RWPE2 (cell line): Measurements from ENCODE around the gene MAN2A2.

Experiments used
- ATAC-seq: fragments of 200-7000 bp; cut with Tn5 transposase; 3 replicates; pipeline ENCODE4 v1.9.1; 2021; ENCODE audit warnings: low read depth
- DNase-seq: peaks from one replicate; pipeline ENCODE4 v3.0.0-alpha.2; 2020; ENCODE audit warnings: low spot score
- H3K27ac ChIP-seq: fragments of 450-650 bp; 2 replicates; pipeline ENCODE4 v1.5.1; 2017; ENCODE audit warnings: mild to moderate bottlenecking; ENCODE audit not compliant: poor library complexity, severe bottlenecking
- H3K27me3 ChIP-seq: fragments of 250-450 bp; sonication (Bioruptor Pico); 2 replicates; pipeline ENCODE4 v1.5.1; 2021; ENCODE audit warnings: mild to moderate bottlenecking, moderate library complexity; ENCODE audit not compliant: insufficient read depth, poor library complexity, severe bottlenecking
- H3K36me3 ChIP-seq: fragments of 250-450 bp; sonication (Bioruptor Pico); 2 replicates; pipeline ENCODE4 v1.5.1; 2020; ENCODE audit warnings: low read depth, mild to moderate bottlenecking, moderate library complexity
- H3K4me1 ChIP-seq: fragments of 250-450 bp; sonication (Bioruptor Pico); 2 replicates; pipeline ENCODE4 v1.5.1; 2021; ENCODE audit warnings: mild to moderate bottlenecking, moderate library complexity; ENCODE audit not compliant: insufficient read depth, poor library complexity, severe bottlenecking
- H3K4me3 ChIP-seq: fragments of 250-450 bp; sonication (Bioruptor Pico); 2 replicates; pipeline ENCODE4 v1.5.1; 2021; ENCODE audit warnings: mild to moderate bottlenecking, moderate library complexity; ENCODE audit not compliant: severe bottlenecking
- H3K9me3 ChIP-seq: fragments of 250-450 bp; sonication (Bioruptor Pico); 2 replicates; pipeline ENCODE4 v1.5.1; 2021; ENCODE audit warnings: mild to moderate bottlenecking, moderate library complexity; ENCODE audit not compliant: severe bottlenecking
- TF ChIP-seq, protein P1 (sequence below): fragments of 450-650 bp; IDR thresholded peaks from one replicate; pipeline ENCODE4 v1.5.1; 2017; ENCODE audit warnings: mild to moderate bottlenecking, moderate library complexity; ENCODE audit not compliant: poor library complexity, severe bottlenecking

Gene MAN2A2

DNA sequence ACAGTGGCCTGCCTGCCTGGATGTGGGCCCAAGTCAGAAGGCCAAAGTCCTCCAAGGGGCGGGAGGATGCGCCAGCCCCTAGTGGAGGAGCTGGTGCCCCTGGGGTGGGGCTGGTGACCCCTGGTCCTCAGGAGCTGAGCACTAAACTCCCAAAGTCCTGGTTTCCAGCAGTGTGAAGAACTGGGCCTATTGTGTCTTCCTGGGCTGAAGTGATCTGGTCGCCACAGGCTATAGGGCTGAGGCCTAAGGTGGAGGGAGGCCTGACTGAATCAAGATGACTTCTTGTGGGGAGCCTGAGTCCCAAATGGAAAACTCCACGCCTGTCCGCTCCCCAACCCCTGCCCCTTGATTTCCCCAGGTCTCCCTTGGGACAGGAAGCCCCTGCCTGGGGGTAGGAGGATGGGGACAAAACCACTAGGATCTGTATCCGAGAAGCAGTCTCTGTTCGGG is 19.6 kb upstream of the MAN2A2 start:
- H3K27me3 ChIP-seq: no peaks in the 10 kb centered on the region
- ATAC-seq (no peak), DNase-seq (peak; percentile 66)
- H3K27ac ChIP-seq: no peak overlapping the region
- no peaks in the 10 kb centered on the region for H3K4me1 ChIP-seq
- no peaks in the 10 kb centered on the region for H3K9me3 ChIP-seq
- H3K36me3 ChIP-seq: peaks cover 20% of the 10 kb centered on the region
- no peak overlapping the region for H3K4me3 ChIP-seq
- TF ChIP-seq, protein P1, sequence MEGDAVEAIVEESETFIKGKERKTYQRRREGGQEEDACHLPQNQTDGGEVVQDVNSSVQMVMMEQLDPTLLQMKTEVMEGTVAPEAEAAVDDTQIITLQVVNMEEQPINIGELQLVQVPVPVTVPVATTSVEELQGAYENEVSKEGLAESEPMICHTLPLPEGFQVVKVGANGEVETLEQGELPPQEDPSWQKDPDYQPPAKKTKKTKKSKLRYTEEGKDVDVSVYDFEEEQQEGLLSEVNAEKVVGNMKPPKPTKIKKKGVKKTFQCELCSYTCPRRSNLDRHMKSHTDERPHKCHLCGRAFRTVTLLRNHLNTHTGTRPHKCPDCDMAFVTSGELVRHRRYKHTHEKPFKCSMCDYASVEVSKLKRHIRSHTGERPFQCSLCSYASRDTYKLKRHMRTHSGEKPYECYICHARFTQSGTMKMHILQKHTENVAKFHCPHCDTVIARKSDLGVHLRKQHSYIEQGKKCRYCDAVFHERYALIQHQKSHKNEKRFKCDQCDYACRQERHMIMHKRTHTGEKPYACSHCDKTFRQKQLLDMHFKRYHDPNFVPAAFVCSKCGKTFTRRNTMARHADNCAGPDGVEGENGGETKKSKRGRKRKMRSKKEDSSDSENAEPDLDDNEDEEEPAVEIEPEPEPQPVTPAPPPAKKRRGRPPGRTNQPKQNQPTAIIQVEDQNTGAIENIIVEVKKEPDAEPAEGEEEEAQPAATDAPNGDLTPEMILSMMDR: no peak

- no peak within 1 kb of the TSS for H3K4me3 ChIP-seq
- ATAC-seq (no peak), DNase-seq (peak; percentile 73)
- peaks cover 14% of the 10 kb centered on the region for H3K36me3 ChIP-seq
- no peaks in the 10 kb centered on the region for H3K27me3 ChIP-seq
- H3K9me3 ChIP-seq: no peaks in the 10 kb centered on the region
- no peaks in the 10 kb centered on the region for H3K4me1 ChIP-seq
- TF ChIP-seq, protein P1: no peak
- no peak within 1 kb of the TSS for H3K27ac ChIP-seq
These were observed 19.0 kb upstream of the MAN2A2 start, which contains the start of gene FES for GRCh38 chr15:90883976-90884718. Gene FES (plus strand): TSS chr15:90884504. CDS start chr15:90885046, 542 bp downstream.

DNA sequence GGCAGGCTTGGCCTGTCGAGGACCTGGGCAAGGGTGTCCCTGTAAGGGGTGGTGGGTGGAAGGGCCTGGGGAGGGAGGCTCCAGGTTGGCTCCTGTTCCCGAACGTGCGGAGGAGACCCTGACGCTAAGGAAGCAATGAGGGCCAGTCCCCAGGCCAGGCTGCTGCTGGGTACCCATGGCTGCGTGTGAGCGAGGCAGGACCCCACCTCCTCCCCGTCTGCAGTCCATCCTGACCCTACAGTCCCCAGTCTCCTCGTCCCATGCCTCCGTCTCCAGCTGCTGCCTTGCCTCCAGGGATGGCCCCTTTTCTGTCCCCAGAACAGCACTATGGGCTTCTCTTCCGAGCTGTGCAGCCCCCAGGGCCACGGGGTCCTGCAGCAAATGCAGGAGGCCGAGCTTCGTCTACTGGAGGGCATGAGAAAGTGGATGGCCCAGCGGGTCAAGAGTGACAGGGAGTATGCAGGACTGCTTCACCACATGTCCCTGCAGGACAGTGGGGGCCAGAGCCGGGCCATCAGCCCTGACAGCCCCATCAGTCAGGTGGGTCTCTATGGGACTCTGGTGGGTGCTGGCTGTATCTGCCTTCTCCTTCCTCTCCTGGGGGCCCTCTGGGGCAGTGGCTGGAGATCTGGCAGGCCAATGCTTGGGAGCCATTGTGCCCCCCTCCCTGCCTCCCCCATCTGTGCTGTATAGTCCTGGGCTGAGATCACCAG is 18.2 kb upstream of the MAN2A2 start:
- no peaks in the 10 kb centered on the region for H3K9me3 ChIP-seq
- ATAC-seq: 0 out of 3 replicates have a peak, but pooled peaks have one; percentile 0
- TF ChIP-seq, protein P1: no peak
- no peak for DNase-seq
- H3K27ac ChIP-seq: no peak overlapping the region
- peaks cover 10% of the 10 kb centered on the region for H3K36me3 ChIP-seq
- no peaks in the 10 kb centered on the region for H3K4me1 ChIP-seq
- H3K27me3 ChIP-seq: no peaks in the 10 kb centered on the region
- no peak overlapping the region for H3K4me3 ChIP-seq

DNA sequence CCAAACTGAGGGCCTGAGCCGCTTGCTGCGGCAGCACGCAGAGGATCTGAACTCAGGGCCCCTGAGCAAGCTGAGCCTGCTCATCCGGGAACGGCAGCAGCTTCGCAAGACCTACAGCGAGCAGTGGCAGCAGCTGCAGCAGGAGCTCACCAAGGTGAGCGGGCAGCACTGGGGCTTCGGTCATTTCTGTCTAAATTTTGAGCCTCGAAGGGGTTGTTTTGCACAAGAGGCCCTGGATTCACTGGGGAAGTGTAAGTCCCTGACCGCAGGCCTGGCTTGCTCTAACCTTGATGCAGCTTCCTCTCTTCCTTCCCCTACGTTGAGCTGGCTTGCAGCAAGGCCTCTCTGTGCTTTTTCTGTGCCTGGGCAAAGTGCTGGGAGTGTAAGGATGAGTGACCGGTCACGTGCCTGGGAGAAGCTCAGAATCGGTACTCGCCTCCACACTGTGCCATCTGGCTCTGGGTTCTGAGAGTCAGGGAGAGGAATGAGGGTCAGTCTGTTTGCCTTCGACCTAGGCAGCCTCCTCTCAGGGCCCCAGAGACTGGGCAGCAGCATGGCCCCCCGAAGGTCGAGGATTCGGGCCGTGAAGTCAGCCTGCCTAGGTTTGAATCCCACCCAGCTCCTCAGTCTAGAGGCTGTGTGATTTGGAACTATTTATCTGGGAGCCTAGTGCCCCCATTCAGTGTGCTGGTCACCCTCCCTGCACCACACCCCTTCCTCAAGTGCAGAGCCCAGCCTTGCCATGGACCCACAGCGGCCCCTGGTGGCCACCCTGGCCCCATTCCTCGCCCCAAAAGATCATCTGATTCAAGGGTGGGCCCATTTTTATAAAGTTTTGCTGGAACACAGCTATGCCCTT is 17.4 kb upstream of the MAN2A2 start:
- DNase-seq (no peak), ATAC-seq (peak; percentile 48)
- H3K27me3 ChIP-seq: no peaks in the 10 kb centered on the region
- H3K4me1 ChIP-seq: no peaks in the 10 kb centered on the region
- H3K4me3 ChIP-seq: no peak overlapping the region
- H3K36me3 ChIP-seq: peaks cover 2% of the 10 kb centered on the region
- TF ChIP-seq, protein P1: peak; percentile 100
- no peak overlapping the region for H3K27ac ChIP-seq
- H3K9me3 ChIP-seq: no peaks in the 10 kb centered on the region
